Spleen (tissue), 7 donors: ENCODE results near the gene SOD2.
"Not testable (repeated sequence)": the region's sequence is repeated elsewhere in the genome, so short reads cannot be mapped to it uniquely, and the experiment has no call there.

Experiments
- CTCF ChIP-seq, 11 experiments: fragments of 200-600 bp in 7 of 11; fragments of 450-650 bp in 4 of 11; sonication (generic) in 4 of 11; IDR thresholded peaks in 8 of 11; conservative IDR thresholded peaks in 3 of 11; 1 replicate in 7 of 11; 2 replicates in 4 of 11; pipeline versions ENCODE4 v1.4.0 to v1.8.0; 2016 to 2021; ENCODE audit warnings: antibody characterized with exemption in 11 of 11, inconsistent platforms in 4 of 11, mild to moderate bottlenecking in 1 of 11
- POLR2A ChIP-seq, 3 donors: fragments of 450-650 bp; IDR thresholded peaks; one replicate each; pipeline ENCODE4 v1.5.1; 2017; ENCODE audit warnings: antibody characterized with exemption in 3 of 3, mild to moderate bottlenecking in 1 of 3
- POLR2AphosphoS5 ChIP-seq, 3 donors: sonication (generic); formaldehyde crosslinking; IDR thresholded peaks; one replicate each; pipeline ENCODE4 v1.5.1; 2017; ENCODE audit warnings: antibody characterized with exemption in 3 of 3
- donor health status: DM: no; HTN: no; CAD: no; lungs with moderate emphysema.
- donor health status: DM: no; HTN: no; CAD: no.
- donor health status: DM: no; HTN: no; CAD: no.

DNA sequence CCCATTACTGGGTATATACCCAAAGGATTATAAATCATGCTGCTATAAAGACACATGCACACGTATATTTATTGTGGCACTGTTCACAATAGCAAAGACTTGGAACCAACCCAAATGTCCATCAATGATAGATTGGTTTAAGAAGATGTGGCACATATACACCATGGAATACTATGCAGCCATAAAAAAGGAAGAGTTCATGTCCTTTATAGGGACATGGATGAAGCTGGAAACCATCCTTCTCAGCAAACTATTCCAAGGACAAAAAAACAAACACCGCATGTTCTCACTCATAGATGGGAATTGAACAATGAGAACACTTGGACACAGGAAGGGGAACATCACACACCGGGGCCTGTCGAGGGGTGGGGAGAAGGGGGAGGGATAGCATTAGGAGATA lies 16.8 kb downstream of the SOD2 start:
- not testable (repeated sequence) for TF ChIP-seq POLR2A (IDR thresholded peaks at IDR 0.05); CTCF (IDR thresholded peaks at IDR 0.05 in 8 of 11, conservative IDR thresholded peaks at IDR 0.05 in 3 of 11); POLR2AphosphoS5 (IDR thresholded peaks at IDR 0.05)
